ENCODE data around the gene PLEKHA1. TPM values are rescaled to one million over a fixed set of nuclear protein-coding genes. Genes with fewer than 3 reads are reported as not detected.

PLEKHA1 gene
- total RNA-seq, 1 donor from 2014 or later: 23.5 TPM

DNA sequence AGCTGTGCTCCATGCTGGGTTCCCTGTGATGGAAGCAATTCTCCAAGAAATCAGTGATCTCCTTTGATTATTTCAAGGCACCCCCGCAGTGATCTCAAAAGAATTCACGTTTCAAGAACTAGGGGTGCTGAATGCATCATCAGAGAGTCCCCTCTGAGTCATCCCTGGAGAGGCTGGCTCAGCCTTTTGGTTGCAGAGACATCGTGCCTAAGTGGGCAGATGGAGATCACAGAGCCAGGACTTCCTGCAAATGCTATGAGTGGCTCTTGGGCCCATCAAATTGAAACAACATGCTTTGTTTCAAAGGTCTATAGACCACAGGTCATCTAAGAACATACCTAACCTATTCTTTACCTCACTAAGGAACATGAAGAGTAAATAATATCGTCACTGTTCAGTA lies 41.5 kb upstream of the PLEKHA1 start:
- H3K9me3 ChIP-seq (ENCODE audit: control insufficient read depth in 3 of 3, low read length in 3 of 3): no peaks in the 10 kb centered on the region
- no peak overlapping the region for H3K27ac ChIP-seq (ENCODE audit: low read depth, low read length)
- H3K36me3 ChIP-seq (ENCODE audit: control insufficient read depth in 3 of 3, insufficient read depth in 3 of 3, low read length in 3 of 3): no peaks in the 10 kb centered on the region
- H3K9ac ChIP-seq (ENCODE audit: low read depth in 1 of 3, low read length in 3 of 3): no peak overlapping the region
- H3K27me3 ChIP-seq (ENCODE audit: control insufficient read depth in 3 of 3, insufficient read depth in 3 of 3, low read length in 3 of 3): no peaks in the 10 kb centered on the region
- H3K4me1 ChIP-seq (ENCODE audit: control insufficient read depth in 3 of 3, insufficient read depth in 3 of 3, low read length in 3 of 3): no peaks in the 10 kb centered on the region
- no peak overlapping the region for H3K4me3 ChIP-seq (ENCODE audit: low read length in 3 of 3)

DNA sequence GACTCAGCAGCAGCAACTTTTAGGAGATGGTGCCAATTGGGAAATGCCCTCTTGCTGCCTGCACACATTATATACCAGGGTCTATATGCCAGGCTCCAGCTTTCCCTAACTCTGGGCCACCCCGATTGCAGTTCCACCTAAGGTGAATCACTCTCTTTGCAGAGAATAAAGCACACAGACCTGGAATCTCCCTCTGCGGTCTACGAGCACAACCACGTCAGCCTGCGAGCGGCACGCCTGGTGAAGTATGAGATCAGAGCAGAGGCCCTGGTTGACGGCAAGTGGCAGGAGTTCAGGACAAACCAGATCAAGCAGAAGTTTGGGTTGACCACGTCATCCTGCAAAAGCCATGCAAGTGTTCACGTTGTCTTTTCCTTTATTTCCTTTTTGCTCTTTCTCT lies 38.2 kb upstream of the PLEKHA1 start:
- Histone ChIP-seq H3K4me3 (ENCODE audit: low read length in 3 of 3) (no peak overlapping the region), H3K27ac (ENCODE audit: low read depth, low read length) (no peak overlapping the region), H3K27me3 (ENCODE audit: control insufficient read depth in 3 of 3, insufficient read depth in 3 of 3, low read length in 3 of 3) (no peaks in the 10 kb centered on the region), H3K36me3 (ENCODE audit: control insufficient read depth in 3 of 3, insufficient read depth in 3 of 3, low read length in 3 of 3) (no peaks in the 10 kb centered on the region), H3K4me1 (ENCODE audit: control insufficient read depth in 3 of 3, insufficient read depth in 3 of 3, low read length in 3 of 3) (peaks cover 4 to 8% (median 4%) of the 10 kb centered on the region in 3 donors), H3K9ac (ENCODE audit: low read depth in 1 of 3, low read length in 3 of 3) (no peak overlapping the region), H3K9me3 (ENCODE audit: control insufficient read depth in 3 of 3, low read length in 3 of 3) (no peaks in the 10 kb centered on the region)

DNA sequence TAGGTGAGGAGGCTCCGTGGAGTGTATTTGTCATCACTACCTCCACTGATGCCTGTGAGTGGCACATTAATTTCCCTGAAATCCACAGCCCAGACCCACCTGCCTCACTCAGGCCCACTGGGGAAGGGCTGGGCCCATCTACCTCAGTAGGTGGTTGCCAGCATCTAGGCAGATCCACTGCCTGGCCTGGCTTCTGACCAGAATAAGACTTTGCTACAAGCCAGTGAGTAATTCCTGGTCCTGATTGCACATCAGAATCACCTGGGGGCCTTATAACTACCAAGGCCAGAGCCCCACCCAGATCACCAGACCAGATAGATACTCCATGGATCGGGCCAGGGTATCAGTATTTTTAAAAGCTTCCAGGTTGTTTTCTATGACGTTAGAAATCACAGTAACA lies 37.5 kb upstream of the PLEKHA1 start:
- H3K27ac ChIP-seq (ENCODE audit: low read depth, low read length): no peak overlapping the region
- peaks cover 4 to 10% (median 7%) of the 10 kb centered on the region in 3 donors for H3K4me1 ChIP-seq (ENCODE audit: control insufficient read depth in 3 of 3, insufficient read depth in 3 of 3, low read length in 3 of 3)
- H3K9ac ChIP-seq (ENCODE audit: low read depth in 1 of 3, low read length in 3 of 3): no peak overlapping the region
- H3K4me3 ChIP-seq (ENCODE audit: low read length in 3 of 3): no peak overlapping the region
- no peaks in the 10 kb centered on the region for H3K27me3 ChIP-seq (ENCODE audit: control insufficient read depth in 3 of 3, insufficient read depth in 3 of 3, low read length in 3 of 3)
- no peaks in the 10 kb centered on the region for H3K36me3 ChIP-seq (ENCODE audit: control insufficient read depth in 3 of 3, insufficient read depth in 3 of 3, low read length in 3 of 3)
- no peaks in the 10 kb centered on the region for H3K9me3 ChIP-seq (ENCODE audit: control insufficient read depth in 3 of 3, low read length in 3 of 3)

DNA sequence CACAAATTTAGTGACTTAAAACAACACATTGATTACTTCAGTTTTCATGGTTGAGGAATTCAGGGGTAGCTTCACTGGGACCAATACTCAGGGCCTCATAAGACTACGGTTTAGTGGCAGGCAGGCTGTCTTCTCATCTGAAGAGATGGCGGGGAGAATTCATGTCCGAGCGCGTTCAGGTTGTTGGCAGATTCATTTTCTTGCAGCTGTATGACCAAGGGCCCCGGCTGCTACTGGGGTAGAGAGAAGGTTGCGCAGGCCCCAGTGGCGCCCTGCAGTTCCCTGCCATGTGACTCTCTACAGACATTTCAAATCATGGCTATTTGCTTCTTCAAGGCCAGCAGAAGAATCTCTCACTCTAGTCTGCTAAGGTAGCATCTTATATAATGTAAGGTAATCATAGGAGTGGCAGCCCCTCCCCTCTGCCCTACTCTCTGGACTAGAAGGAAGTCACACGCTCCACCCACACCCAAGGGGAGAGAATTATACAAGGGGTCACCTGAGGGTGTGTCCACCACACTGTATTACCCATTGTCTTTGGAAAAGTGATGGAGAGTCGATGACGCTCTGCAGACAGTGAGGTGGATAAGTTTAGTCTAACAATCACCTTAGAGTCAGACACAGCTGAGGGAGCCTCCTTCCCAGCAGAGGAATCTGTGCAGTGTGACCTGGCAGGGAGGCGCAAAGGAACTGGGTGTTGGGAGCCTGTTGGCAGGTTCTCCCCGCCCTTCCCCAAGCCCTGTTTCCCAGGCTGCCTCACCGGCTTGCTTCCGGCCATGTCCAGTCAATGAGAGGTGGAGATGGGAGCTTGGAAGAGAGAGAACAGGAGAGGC lies 35.7 kb upstream of the PLEKHA1 start:
- Histone ChIP-seq H3K27ac (ENCODE audit: low read depth, low read length) (no peak overlapping the region), H3K27me3 (ENCODE audit: control insufficient read depth in 3 of 3, insufficient read depth in 3 of 3, low read length in 3 of 3) (no peaks in the 10 kb centered on the region), H3K4me1 (ENCODE audit: control insufficient read depth in 3 of 3, insufficient read depth in 3 of 3, low read length in 3 of 3) (peaks cover 4 to 10% (median 7%) of the 10 kb centered on the region in 3 donors), H3K36me3 (ENCODE audit: control insufficient read depth in 3 of 3, insufficient read depth in 3 of 3, low read length in 3 of 3) (no peaks in the 10 kb centered on the region), H3K9ac (ENCODE audit: low read depth in 1 of 3, low read length in 3 of 3) (no peak overlapping the region), H3K9me3 (ENCODE audit: control insufficient read depth in 3 of 3, low read length in 3 of 3) (no peaks in the 10 kb centered on the region), H3K4me3 (ENCODE audit: low read length in 3 of 3) (no peak overlapping the region)

DNA sequence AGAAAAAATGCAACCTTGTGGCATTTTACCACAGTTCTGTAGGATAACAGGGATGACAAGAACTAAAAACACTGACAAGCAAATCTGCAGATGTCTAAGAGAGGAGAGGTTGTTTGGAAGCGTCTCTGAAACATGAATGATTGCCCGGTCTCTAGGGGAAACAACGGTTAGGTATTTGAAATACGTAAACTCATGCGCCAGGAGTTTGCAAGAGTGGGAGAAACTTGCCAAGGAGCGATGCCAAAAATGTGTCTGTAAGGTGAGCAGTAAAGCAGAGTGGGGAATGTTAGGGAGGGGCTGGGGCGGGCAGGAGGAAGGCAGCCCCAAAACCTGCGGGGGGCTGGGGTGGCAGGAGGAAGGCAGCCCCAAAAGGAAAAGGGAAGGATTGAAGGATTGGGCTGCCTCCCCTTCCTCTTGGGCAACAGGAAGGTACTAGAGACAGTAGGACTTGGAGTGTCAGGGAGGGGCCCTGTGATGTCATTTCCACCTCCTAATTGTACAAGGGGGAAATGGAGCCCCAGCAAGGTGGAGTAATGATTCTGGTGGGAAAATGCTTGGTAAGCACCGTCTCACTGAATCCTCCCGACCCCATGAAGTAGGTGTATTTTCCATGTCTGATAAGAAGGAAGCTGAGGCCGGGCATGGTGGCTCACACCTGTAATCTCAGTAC lies 33.2 kb upstream of the PLEKHA1 start:
- Histone ChIP-seq H3K9ac (ENCODE audit: low read depth in 1 of 3, low read length in 3 of 3) (no peak overlapping the region), H3K4me1 (ENCODE audit: control insufficient read depth in 3 of 3, insufficient read depth in 3 of 3, low read length in 3 of 3) (peaks cover 4 to 10% (median 7%) of the 10 kb centered on the region in 3 donors), H3K4me3 (ENCODE audit: low read length in 3 of 3) (no peak overlapping the region), H3K27ac (ENCODE audit: low read depth, low read length) (no peak overlapping the region), H3K9me3 (ENCODE audit: control insufficient read depth in 3 of 3, low read length in 3 of 3) (no peaks in the 10 kb centered on the region), H3K27me3 (ENCODE audit: control insufficient read depth in 3 of 3, insufficient read depth in 3 of 3, low read length in 3 of 3) (no peaks in the 10 kb centered on the region), H3K36me3 (ENCODE audit: control insufficient read depth in 3 of 3, insufficient read depth in 3 of 3, low read length in 3 of 3) (no peaks in the 10 kb centered on the region)

DNA sequence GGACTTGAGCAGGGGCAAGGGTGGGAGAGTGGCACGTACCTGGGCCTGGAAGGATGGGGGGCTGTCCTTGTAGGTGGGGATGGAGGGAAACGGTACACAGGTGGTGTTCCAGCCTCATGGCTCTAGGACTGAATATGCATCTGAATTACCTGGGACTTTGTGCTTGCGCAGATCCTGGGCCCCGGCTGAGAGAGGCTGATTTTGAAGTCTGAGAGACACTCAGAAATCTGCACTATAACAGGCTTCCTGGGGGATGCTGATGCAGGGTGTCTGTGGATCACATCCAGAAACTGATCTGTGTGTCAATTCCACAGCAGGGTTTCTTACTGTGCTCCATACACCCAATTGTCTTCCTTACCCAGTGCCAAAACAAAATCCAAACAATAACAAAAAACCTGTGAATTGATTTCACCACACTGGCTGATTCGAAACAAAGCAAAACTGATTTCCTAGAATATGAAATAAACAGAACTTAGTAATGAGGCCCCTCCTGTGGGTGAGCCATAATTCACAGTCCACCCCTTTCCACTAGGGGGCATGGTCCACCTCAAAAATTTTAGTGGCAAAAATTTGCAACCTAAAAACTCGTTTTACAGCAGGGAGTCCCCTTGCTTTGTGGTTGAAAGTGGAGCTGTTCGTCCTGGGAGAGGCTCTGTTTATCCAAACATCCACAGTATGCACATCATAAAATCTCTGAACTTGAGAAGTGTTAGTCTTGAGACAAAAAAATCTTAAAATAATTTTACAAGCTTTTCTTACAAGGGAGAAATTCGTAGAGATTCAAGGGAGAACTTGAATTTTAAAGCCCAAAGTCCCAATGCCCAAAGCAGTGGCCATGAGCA lies 32.0 kb upstream of the PLEKHA1 start:
- no peaks in the 10 kb centered on the region for H3K36me3 ChIP-seq (ENCODE audit: control insufficient read depth in 3 of 3, insufficient read depth in 3 of 3, low read length in 3 of 3)
- H3K4me1 ChIP-seq (ENCODE audit: control insufficient read depth in 3 of 3, insufficient read depth in 3 of 3, low read length in 3 of 3): peaks cover 4 to 10% (median 7%) of the 10 kb centered on the region in 3 donors
- no peak overlapping the region for H3K9ac ChIP-seq (ENCODE audit: low read depth in 1 of 3, low read length in 3 of 3)
- no peak overlapping the region for H3K4me3 ChIP-seq (ENCODE audit: low read length in 3 of 3)
- no peak overlapping the region for H3K27ac ChIP-seq (ENCODE audit: low read depth, low read length)
- H3K9me3 ChIP-seq (ENCODE audit: control insufficient read depth in 3 of 3, low read length in 3 of 3): peaks cover 0 to 4% (median 0%) of the 10 kb centered on the region in 3 donors
- no peaks in the 10 kb centered on the region for H3K27me3 ChIP-seq (ENCODE audit: control insufficient read depth in 3 of 3, insufficient read depth in 3 of 3, low read length in 3 of 3)

DNA sequence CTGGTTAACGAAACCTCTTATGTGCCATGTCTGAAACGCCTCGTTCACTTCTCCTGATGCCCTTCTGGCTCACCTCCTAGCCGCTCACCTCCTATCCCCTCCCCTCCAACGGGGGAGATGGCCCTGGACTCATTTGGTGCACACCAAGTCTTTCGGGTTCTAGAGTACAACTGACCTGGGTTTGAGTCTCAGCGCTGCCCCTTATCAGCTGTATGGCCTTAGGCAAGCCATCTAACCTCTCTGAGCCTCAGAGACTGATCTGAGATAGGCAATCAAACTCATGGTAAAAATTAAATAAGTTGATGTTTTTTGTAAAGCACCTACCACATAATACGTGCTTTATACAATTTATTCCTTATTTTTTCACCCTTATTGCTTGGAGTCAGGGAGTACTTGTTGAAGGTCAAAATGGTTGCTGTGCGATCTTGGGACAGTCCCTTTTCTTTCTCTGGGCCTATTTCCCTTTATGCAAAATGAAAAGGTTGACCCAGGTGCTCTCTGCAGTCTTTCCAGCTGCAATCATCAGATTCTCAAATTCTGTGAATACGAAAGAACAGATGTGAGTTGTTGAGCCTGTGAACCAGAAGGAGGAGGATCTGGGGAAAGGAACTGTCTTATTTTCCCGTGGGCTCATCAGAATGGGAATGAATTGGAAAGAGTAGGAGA lies 31.2 kb upstream of the PLEKHA1 start:
- H3K27ac ChIP-seq (ENCODE audit: low read depth, low read length): no peak overlapping the region
- H3K36me3 ChIP-seq (ENCODE audit: control insufficient read depth in 3 of 3, insufficient read depth in 3 of 3, low read length in 3 of 3): no peaks in the 10 kb centered on the region
- no peak overlapping the region for H3K4me3 ChIP-seq (ENCODE audit: low read length in 3 of 3)
- no peaks in the 10 kb centered on the region for H3K27me3 ChIP-seq (ENCODE audit: control insufficient read depth in 3 of 3, insufficient read depth in 3 of 3, low read length in 3 of 3)
- peaks cover 4 to 10% (median 7%) of the 10 kb centered on the region in 3 donors for H3K4me1 ChIP-seq (ENCODE audit: control insufficient read depth in 3 of 3, insufficient read depth in 3 of 3, low read length in 3 of 3)
- peaks cover 0 to 4% (median 0%) of the 10 kb centered on the region in 3 donors for H3K9me3 ChIP-seq (ENCODE audit: control insufficient read depth in 3 of 3, low read length in 3 of 3)
- H3K9ac ChIP-seq (ENCODE audit: low read depth in 1 of 3, low read length in 3 of 3): no peak overlapping the region

DNA sequence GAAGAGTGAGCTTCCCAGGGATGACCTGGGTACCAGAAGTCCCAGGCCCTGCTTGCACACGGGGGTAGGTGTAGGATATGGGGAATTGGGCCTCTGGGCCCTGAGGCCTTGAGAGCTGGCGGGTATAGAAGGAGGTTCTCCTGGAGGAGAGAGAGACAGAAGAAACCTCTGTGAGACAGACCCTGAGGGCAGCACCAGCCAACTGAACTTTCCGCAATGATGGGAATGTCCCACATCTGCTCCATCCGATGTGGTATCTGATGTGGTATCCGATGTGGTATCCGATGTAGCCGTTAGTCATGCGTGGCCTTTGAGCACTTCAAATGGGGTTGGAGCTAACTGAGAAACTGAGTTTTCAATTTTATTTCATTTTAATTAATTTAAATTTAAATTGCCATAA lies 30.6 kb upstream of the PLEKHA1 start:
- Histone ChIP-seq H3K9ac (ENCODE audit: low read depth in 1 of 3, low read length in 3 of 3) (no peak overlapping the region), H3K4me1 (ENCODE audit: control insufficient read depth in 3 of 3, insufficient read depth in 3 of 3, low read length in 3 of 3) (peaks cover 4 to 10% (median 7%) of the 10 kb centered on the region in 3 donors), H3K36me3 (ENCODE audit: control insufficient read depth in 3 of 3, insufficient read depth in 3 of 3, low read length in 3 of 3) (no peaks in the 10 kb centered on the region), H3K27me3 (ENCODE audit: control insufficient read depth in 3 of 3, insufficient read depth in 3 of 3, low read length in 3 of 3) (no peaks in the 10 kb centered on the region), H3K4me3 (ENCODE audit: low read length in 3 of 3) (no peak overlapping the region), H3K9me3 (ENCODE audit: control insufficient read depth in 3 of 3, low read length in 3 of 3) (peaks cover 0 to 4% (median 0%) of the 10 kb centered on the region in 3 donors), H3K27ac (ENCODE audit: low read depth, low read length) (no peak overlapping the region)

DNA sequence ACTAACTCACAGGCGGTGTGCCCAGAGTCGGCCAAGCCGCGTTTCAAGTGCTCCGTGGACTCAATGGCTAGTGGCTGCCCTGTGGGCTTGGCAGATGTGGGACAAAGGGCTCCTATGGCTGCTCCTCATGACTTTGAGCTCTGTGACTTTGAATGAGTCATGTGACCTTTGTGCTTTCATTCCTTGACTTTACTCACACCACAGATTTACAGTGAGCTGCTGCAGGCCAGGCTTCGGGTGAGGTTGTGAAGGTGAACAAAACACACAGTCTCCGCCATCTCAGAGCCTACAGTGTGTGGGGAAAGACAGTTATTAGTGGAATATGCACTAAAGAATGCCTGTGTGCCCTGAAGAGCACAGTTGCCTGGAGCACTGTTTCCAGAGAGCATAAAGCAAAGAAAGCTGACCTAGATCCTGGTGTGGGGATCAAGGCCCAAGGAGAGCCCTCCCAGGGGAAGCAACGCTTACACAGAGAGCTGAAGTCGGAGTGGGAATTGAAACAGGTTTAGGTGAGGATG lies 29.7 kb upstream of the PLEKHA1 start:
- Histone ChIP-seq H3K27ac (ENCODE audit: low read depth, low read length) (no peak overlapping the region), H3K4me3 (ENCODE audit: low read length in 3 of 3) (no peak overlapping the region), H3K27me3 (ENCODE audit: control insufficient read depth in 3 of 3, insufficient read depth in 3 of 3, low read length in 3 of 3) (no peaks in the 10 kb centered on the region), H3K36me3 (ENCODE audit: control insufficient read depth in 3 of 3, insufficient read depth in 3 of 3, low read length in 3 of 3) (no peaks in the 10 kb centered on the region), H3K9me3 (ENCODE audit: control insufficient read depth in 3 of 3, low read length in 3 of 3) (peaks cover 0 to 4% (median 0%) of the 10 kb centered on the region in 3 donors), H3K4me1 (ENCODE audit: control insufficient read depth in 3 of 3, insufficient read depth in 3 of 3, low read length in 3 of 3) (peaks cover 4 to 7% (median 7%) of the 10 kb centered on the region in 3 donors), H3K9ac (ENCODE audit: low read depth in 1 of 3, low read length in 3 of 3) (no peak overlapping the region)
